Middle frontal gyrus (tissue), 1 donor: ENCODE measurements around the gene EAF2.
"Not testable (repeated sequence)": the region's sequence is repeated elsewhere in the genome, so short reads cannot be mapped to it uniquely, and the experiment has no call there.

ENCODE experiments used
- DNase-seq: peaks from one replicate; pipeline ENCODE4 v3.0.0-alpha.2; 2015; ENCODE audit warnings: low spot score; ENCODE audit errors: extremely low spot score

The EAF2 gene

DNA sequence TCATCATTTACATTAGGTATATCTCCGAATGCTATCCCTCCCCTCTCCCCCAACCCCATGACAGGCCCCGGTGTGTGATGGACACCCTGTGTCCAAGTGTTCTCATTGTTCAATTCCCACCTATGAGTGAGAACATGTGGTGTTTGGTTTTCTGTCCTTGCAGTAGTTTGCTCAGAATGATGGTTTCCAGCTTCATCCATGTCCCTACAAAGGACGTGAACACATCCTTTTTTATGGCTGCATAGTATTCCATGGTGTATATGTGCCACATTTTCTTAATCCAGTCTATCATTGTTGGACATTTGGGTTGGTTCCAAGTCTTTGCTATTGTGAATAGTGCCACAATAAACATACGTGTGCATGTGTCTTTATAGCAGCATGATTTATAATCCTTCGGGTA, 22.8 kb downstream of the EAF2 start:
- DNase-seq: not testable (repeated sequence)

DNA sequence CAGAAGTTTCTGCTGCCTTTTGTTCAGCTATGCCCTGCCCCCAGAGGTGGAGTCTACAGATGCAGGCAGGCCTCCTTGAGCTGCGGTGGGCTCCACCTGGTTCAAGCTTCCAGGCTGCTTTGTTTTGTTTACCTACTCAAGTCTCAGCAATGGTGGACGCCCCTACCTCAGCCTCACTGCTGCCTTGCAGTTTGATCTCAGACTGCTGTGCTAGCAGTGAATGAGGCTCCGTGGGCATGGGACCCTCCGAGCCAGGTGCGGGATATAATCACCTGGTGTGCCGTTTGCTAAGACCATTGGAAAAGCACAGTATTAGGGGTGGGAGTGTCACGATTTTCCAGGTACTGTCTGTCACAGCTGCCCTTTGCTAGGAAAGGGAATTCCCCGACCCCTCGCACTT, 28.2 kb downstream of the EAF2 start:
- not testable (repeated sequence) for DNase-seq

DNA sequence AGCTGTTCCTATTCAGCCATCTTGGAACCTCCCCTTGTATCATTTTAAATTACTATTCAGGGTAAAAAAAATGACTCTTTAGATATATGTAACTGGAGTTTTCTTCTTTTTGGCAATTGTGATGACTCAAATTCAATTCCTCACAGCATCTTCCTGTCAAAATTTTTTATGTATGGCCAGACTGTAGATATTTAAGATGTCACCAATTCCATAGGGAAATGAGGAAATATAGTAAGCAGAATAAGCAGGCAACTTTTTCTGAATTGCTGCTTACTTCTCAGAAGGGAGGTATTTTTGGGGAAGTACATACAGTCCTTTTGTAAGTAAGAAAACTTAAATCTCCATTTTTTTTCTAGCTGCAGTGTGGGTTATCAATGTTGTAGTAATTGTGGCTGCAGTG, 28.8 kb downstream of the EAF2 start:
- DNase-seq: no peak

GRCh38 chr3:121869736-121870135, 34.7 kb downstream of the EAF2 start:
- no peak for DNase-seq

DNA sequence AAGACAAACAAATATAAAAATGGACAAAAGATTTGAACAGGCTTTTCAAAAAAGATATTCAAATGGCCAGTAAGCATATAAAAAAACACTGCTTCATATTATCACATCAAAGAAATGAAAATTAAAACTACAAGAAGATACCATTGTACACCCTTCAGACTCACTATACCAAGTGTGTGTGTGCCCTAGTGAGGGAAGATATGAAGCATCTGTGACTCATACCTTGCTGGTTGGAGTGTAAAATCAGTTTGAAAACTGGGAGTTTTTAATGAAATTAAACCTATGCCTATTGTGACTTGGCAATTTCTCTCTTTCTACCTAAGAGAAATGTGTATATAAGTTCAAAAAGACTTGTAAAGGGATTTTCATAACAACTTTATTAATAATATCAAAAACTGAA, 35.7 kb downstream of the EAF2 start:
- no peak for DNase-seq

- no peak for DNase-seq
Observed at GRCh38 chr3:121871430-121871829, 36.4 kb downstream of the EAF2 start.

DNA sequence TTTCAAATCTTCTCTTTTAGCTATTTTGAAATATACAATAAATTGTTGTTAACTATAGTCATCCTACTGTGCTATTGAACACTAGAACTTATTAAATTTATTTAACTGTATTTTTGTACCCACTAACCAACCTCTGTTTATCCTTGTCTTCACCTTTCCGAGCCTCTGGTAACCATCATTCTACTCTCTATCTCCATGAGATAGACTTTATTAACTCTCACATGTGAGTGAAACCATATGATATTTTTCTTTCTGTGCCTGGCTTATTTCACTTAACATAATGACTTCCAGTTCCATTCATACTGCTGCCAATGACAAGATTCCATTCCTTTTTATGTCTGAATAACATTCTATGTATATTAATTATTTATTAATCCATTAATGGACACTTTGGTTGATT, 43.4 kb downstream of the EAF2 start:
- DNase-seq: no peak

DNA sequence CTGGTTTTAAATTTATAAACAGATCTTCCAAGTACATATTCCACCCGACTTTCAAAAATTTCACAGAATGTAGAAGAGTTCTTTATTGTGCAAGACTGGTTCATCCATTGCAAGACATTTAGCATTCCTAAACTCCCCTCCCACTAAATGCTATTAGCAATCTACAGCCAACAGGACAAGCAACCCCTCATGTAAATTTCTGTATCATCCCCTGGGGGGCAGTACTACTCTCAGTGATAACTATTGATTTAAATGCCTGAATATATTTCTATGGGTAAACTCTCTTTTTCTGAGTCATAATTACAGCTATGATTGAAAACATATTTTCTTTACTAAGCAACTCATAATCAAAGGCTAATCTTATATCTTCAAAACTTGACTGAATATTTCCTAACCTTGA, 48.5 kb downstream of the EAF2 start:
- no peak for DNase-seq

GRCh38 chr3:121885386-121885785, 50.4 kb downstream of the EAF2 start:
- DNase-seq: no peak

GRCh38 chr3:121894301-121894990, 59.4 kb downstream of the EAF2 start, which contains the start of gene SLC15A2:
Gene SLC15A2, plus strand, starts transcription at chr3:121894401. Its CDS starts 76 bp downstream, at chr3:121894477.
- DNase-seq: peak; percentile 40

GRCh38 chr3:121895121-121895520, 60.1 kb downstream of the EAF2 start:
- DNase-seq: no peak

DNA sequence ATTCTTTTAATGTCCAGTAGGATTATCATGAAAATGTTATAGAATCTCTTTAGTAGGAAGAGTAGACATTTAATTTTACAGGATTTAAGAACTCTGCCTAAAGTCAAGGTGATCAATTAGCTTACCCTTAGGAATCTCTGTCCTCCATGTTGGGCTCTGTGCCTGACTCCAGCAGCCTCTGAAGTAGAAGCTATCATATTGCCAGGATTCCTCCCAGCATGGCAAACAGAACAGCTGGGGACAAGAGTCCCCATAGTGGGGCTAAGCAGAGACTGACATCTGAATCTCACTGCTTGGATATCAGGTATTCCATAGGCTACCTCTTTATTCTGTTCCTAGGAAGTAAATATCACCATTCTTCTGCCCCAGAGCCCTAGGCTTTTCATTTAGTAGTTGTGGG, 60.7 kb downstream of the EAF2 start:
- no peak for DNase-seq

DNA sequence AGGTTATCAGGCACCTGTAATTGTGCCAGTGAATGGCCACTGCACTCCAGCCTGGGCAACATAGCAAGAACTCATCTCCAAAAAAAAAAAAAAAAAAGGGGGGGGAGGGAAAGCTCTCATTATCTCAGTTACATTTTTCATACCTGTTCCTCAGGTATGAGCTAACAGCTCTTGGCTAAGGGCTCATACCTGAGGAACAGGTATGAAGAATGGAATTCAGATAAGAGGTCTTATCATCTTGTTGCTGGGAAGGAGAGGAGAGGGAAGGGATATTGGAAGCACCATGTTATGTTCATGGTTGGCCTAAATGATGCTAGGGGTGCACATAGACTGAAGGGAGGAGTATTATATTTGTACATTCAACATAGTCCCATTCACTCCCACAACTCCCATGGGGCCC, 61.8 kb downstream of the EAF2 start:
- DNase-seq: no peak

- DNase-seq: no peak
Observed at GRCh38 chr3:121897296-121897695, 62.3 kb downstream of the EAF2 start.

DNA sequence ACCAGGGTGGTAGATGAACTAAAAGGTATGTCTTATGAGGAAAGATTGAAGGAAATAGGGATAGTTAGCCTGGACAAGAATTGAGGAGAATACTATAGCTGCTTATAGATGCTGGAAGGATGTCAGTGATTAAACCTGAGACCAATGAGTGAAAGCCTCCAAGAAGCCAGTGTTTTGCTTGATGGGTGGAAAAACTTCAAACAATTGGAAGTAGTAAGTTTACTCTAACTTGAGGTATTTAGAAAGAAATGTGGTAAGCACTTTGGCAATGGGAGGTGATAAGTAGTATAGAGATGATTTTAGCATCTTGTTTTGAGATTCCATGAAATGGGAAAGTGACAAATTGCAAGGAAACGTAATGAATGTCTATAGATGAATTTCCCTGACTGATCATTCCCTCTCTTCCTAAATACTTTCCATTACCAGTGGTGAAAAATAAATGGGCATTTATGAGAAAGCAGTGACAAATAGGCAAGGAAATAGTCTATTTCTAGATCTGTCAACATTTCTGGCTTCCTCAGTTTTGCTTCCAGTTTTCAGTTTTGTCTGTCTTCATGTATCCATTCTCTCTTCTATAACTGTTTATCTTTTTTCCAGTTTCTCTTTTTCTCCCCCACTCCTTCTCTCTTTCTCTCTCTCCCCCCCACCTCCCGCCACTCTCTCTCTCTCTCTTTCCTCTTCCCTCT, 78.4 kb downstream of the EAF2 start:
- no peak for DNase-seq

DNA sequence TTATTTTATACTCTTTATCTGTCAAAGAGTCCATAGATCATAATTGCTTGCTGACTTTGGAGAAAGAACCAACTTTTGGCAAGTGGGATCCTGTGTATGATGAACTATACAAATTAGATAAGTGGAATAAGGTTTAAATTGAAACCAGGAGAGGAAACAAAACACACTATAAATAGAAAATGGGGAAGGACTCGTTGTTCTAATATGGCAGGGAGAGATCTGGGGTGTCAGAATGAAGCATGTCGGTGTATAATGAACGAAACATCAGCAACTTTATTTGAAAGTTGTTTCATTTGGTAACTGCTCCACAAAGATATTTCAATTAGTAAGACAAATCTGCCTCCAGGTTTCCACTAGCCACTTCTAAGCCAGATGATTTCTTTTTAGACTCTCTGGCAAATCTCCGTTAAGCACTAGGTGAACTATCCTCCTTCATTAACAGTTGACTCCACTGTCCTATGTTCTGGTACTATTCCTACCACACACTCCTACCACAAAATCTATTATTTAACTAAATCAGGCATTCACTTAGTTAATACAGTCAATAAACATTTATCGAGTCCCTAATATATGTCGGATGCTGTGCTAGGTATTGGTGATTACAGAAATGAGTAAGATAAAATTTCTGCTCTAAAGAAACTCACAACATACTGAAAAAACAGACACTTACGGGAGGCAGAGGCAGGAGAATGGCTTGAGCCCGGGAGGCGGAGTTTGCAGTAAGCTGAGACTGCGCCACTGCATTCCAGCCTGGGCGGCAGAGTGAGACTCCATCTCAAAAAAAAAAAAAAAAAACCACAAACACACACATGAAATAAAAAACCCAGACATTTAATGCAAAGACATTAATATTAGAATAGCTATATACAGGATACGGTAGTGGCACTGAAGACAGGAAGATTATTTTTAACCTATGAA, 79.3 kb downstream of the EAF2 start:
- DNase-seq: no peak

DNA sequence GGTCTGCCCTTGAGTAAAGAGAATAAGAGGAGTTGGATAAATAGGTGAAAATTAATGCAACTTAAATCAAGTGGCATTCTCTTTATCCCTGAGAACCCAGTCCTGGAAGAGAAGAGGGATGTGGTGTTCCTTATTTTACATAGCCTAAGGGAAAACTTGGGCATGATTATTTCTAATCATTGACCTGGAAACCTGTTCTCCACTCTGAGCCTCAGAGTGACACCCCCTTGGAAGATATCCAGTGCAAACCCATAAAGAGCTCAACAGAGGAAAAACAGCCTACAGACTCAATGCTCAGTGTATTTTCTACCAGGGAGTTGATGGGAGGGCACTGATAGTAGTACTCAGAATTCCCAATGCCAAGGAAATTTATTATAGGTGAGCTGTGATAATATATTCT, 81.2 kb downstream of the EAF2 start:
- DNase-seq: no peak

GRCh38 chr3:121918779-121919483, 83.9 kb downstream of the EAF2 start:
- no peak for DNase-seq

- no peak for DNase-seq
Observed at GRCh38 chr3:121924734-121925133, 89.7 kb downstream of the EAF2 start.

DNA sequence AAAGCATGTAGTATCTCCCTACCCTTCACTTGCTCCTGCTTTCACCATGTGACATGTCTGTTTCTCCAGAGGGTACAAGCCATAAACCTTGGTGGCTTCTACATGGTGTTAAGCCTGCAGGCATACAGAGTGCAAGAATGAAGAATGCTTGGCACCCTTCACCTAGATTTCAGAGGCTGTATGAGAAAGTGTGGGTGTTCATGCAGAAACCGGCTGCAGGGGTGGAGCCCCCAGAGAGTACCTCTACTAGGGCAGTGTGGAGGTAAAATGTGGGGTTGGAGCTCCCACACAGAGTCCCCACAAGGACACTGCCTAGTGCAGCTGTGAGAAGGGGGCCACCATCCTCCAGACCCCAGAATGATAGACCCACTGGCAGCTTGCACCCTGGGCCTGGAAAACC, 91.4 kb downstream of the EAF2 start:
- DNase-seq: no peak
